Fibroblast of gingiva (primary cell): ENCODE data around the gene PUS7L.
A peak's percentile ranks its signal among the peaks of the same experiment; 100 is the strongest.
"Not testable (repeated sequence)": the region's sequence is repeated elsewhere in the genome, so short reads cannot be mapped to it uniquely, and the experiment has no call there.

ENCODE experiments used
- DNase-seq: peaks from one replicate; pipeline ENCODE4 v3.0.0-alpha.2; 2011; ENCODE audit warnings: low read depth

Gene PUS7L

GRCh38 chr12:43750814-43751213 is 7.8 kb downstream of the PUS7L start:
- DNase-seq, result no peak

GRCh38 chr12:43749016-43749415 is 9.6 kb downstream of the PUS7L start:
- no peak for DNase-seq

GRCh38 chr12:43744826-43745225 is 13.8 kb downstream of the PUS7L start:
- DNase-seq, result no peak

- DNase-seq, result peak; percentile 92
Measured at GRCh38 chr12:43742106-43742505, 16.5 kb downstream of the PUS7L start.

GRCh38 chr12:43740511-43741100 is 18.0 kb downstream of the PUS7L start:
- peak; percentile 59 for DNase-seq

- peak; percentile 19 for DNase-seq
Measured at GRCh38 chr12:43737646-43738045, 20.9 kb downstream of the PUS7L start.

- DNase-seq, result no peak
Measured at GRCh38 chr12:43736927-43737440, 21.6 kb downstream of the PUS7L start.

GRCh38 chr12:43733687-43734086 is 24.9 kb downstream of the PUS7L start:
- DNase-seq, result no peak

- DNase-seq, result no peak
Measured at GRCh38 chr12:43730283-43730682, 28.3 kb downstream of the PUS7L start.

GRCh38 chr12:43728698-43729097 is 29.9 kb downstream of the PUS7L start:
- DNase-seq, result no peak

- no peak for DNase-seq
Measured at GRCh38 chr12:43728117-43728516, 30.5 kb downstream of the PUS7L start.

GRCh38 chr12:43723134-43723533 is 35.5 kb downstream of the PUS7L start:
- no peak for DNase-seq

- DNase-seq, result no peak
Measured at GRCh38 chr12:43722621-43723020, 36.0 kb downstream of the PUS7L start.

- no peak for DNase-seq
Measured at GRCh38 chr12:43711348-43711747, 47.2 kb downstream of the PUS7L start.

- not testable (repeated sequence) for DNase-seq
Measured at GRCh38 chr12:43703772-43704171, 54.8 kb downstream of the PUS7L start.

- not testable (repeated sequence) for DNase-seq
Measured at GRCh38 chr12:43701194-43701593, 57.4 kb downstream of the PUS7L start.

- DNase-seq, result no peak
Measured at GRCh38 chr12:43696154-43696553, 62.4 kb downstream of the PUS7L start.

- no peak for DNase-seq
Measured at GRCh38 chr12:43694879-43695278, 63.7 kb downstream of the PUS7L start.

GRCh38 chr12:43692064-43692463 is 66.5 kb downstream of the PUS7L start:
- no peak for DNase-seq

- DNase-seq, result not testable (repeated sequence)
Measured at GRCh38 chr12:43685491-43685890, 73.1 kb downstream of the PUS7L start.

GRCh38 chr12:43676183-43676813 is 82.3 kb downstream of the PUS7L start:
- no peak for DNase-seq

- no peak for DNase-seq
Measured at GRCh38 chr12:43675048-43675904, 83.3 kb downstream of the PUS7L start.

GRCh38 chr12:43669373-43669772 is 89.2 kb downstream of the PUS7L start:
- DNase-seq, result no peak
